GM12873 (cell line): ENCODE measurements around the gene FBXO4.
A peak's percentile ranks its signal among the peaks of the same experiment; 100 is the strongest.

Experiments used
- CTCF ChIP-seq: IDR thresholded peaks from 2 replicates; pipeline ENCODE4 v1.5.1; 2012; ENCODE audit warnings: low read depth, mild to moderate bottlenecking, moderate library complexity, low read length, control low read depth; ENCODE audit not compliant: insufficient read depth; ENCODE audit errors: missing control alignments

FBXO4 gene

DNA sequence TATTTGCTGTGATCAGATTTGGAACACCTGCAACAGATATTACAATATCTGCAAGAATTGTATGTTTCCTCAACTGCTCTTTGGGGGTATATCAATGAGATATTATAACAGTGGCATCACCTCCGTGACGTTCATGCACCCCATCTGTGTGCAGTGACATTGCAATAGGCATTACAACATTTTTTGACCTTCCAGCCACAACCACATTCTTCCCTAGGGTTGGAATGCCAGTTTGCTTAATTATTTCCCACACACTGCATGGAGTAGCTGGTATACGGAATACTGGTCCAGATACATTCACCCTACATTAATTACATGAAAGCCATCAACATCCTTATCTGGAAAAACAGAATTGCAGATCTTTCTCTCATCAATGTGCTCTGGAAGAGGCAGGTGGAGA, 42.3 kb downstream of the FBXO4 start:
- TF ChIP-seq CTCF: no peak

GRCh38 chr5:41968153-41968723, 43.2 kb downstream of the FBXO4 start:
- peak; percentile 10 for TF ChIP-seq CTCF

GRCh38 chr5:41973087-41973486, 48.0 kb downstream of the FBXO4 start:
- TF ChIP-seq CTCF: no peak

GRCh38 chr5:41973887-41974286, 48.8 kb downstream of the FBXO4 start:
- TF ChIP-seq CTCF: no peak

- TF ChIP-seq CTCF: no peak
Measured at GRCh38 chr5:41978676-41979075, 53.6 kb downstream of the FBXO4 start.

DNA sequence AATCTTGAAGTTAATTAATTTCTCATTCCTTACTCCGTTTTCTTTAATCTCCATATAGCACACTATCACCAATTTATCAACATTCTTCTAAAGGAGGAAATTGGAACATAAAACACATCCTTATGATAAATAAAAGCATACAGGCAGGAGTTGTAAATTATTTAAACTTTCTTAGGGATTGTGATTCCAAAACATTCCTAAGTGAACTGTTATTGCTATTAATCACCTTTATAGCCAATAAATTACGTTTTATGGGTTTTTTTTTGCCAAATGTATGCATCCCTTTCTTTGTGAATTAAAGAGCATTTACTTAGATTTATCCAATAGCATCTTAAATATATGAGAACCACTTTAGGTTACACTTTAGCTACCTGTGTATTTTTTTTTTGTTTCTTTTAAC, 55.3 kb downstream of the FBXO4 start:
- TF ChIP-seq CTCF: no peak

- no peak for TF ChIP-seq CTCF
Measured at GRCh38 chr5:41980870-41981269, 55.8 kb downstream of the FBXO4 start.
